NCI-H2196 treated with DMSO at 0.1 percent for 48 hours (cell line): ENCODE measurements around the gene BAAT.
A peak's percentile ranks its signal among the peaks of the same experiment; 100 is the strongest.
"Not testable (repeated sequence)": the region's sequence is repeated elsewhere in the genome, so short reads cannot be mapped to it uniquely, and the experiment has no call there.

ENCODE experiments used
- DNase-seq: peaks from one replicate; lab custom pipeline; 2025; ENCODE audit not compliant: unreplicated experiment; lab: John Stamatoyannopoulos, UW

Gene BAAT

DNA sequence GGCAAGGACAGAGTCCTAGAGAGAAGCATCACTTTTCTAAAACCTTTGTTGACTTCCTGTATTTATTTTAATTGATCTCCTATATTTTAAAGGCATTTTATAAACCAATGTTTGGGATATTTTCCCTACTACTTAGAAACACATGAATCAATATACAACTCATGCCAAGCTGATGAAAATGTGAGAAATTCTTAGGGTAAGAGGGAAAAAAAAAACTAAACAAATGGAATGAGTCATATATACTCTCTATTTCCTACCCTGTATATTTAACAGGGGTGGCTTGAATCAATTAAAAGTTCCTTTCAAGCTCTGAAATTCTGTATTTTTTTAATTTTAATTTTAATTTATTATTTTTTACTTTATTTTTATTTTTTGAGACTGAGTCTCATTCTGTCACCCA lies 19.6 kb downstream of the BAAT start:
- DNase-seq: no peak

GRCh38 chr9:101362450-101362849 lies 22.4 kb downstream of the BAAT start:
- DNase-seq: no peak

DNA sequence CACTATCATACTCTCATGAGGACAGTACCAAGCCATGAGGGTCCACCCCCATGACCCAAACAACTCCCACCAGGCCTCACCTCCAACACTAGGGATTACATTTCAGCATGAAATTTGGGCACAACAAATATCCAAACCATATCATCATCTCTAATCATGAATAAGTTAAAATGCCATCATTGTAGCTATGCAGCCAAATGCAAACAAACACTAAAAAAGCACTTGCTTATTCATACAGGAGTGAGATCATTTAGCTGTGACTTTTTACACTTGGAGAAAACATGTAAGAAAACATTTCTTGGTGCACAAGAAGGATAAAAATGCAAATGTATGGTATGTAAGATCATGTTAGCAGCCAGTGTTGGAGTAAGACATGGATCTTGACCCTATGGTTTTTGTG lies 24.2 kb downstream of the BAAT start:
- no peak for DNase-seq

DNA sequence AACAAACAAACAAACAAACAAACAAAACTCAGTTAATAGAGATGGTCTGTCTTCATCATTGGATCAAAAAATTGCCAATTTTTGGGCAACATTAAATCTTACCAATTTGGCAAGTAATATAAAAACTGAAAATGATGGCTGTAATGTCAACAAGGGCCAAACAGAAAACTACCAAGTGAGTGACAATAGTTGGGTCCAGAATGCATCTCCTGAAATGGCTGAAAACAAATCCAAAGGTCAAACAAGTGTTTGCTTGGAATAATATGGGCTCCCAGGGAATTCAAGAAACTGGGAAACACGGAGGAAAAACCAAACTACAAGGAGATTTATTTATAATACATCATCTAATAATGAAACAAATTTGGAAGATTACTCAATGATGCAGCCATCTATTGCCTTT lies 25.1 kb downstream of the BAAT start:
- no peak for DNase-seq

DNA sequence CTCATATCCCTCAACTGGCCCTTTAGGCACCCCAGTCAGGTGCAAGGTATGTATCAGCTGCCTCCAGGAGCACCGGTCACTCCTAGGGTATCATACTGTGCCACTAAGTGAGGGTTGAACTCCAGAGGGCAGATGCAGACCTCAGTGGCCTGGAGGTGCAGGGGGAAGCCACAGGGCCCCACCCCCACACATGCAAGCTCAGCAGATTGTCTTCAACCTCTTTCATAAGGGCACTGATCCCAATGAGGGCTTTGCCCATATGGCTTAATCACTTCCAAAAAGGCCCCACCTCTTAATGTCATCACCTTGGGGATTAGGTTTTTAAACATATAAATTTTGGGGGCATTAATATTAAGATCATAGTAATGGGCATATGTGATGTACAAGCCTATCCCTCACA lies 28.2 kb downstream of the BAAT start:
- no peak for DNase-seq

- DNase-seq: no peak
Observed at GRCh38 chr9:101354765-101355708, 29.8 kb downstream of the BAAT start.

- no peak for DNase-seq
Observed at GRCh38 chr9:101354143-101354764, 30.6 kb downstream of the BAAT start.

DNA sequence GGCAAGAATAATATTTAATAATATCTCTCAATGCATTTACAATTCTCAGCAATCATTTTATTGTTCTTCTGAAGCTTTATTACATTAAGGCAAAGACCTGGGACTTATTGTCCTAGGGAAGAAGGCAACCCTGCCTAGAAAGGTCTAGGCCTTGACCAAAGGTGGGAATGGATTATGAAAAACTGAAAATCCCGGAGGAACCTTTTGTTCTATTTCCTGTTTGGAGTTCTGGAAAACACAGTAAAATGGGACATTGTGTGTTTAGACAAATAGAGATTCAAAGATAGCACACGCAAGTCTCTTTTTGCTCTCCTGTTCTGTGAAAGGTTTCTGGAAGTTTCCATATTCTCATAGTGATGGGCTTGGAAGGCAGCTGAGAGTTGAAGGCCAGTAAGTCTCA lies 31.1 kb downstream of the BAAT start:
- no peak for DNase-seq

- DNase-seq: no peak
Observed at GRCh38 chr9:101352892-101353463, 31.8 kb downstream of the BAAT start.

GRCh38 chr9:101350285-101350684 lies 34.5 kb downstream of the BAAT start:
- DNase-seq: no peak

DNA sequence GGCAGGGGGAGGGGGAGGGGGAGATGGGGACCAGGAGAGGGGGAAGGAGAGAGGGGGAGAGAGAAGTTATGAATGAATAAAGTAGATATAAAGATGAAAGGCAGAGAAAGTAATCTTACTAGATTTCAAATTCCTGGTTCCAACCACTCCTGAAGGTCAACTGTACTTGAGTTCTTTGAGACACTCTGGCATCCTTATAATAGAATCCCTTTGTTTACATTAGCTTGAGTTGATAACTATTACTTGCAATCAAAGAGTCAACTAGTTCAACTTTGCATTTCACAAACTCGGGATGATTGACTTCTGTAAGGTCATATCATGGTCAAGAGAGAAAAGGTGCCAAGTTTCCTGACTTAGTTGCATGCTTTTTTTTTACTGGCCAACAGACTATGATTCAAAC lies 42.2 kb downstream of the BAAT start:
- DNase-seq: no peak

- DNase-seq: no peak
Observed at GRCh38 chr9:101341958-101342357, 42.8 kb downstream of the BAAT start.

- DNase-seq: no peak
Observed at GRCh38 chr9:101337237-101337636, 47.6 kb downstream of the BAAT start.

- DNase-seq: no peak
Observed at GRCh38 chr9:101336091-101336490, 48.7 kb downstream of the BAAT start.

- DNase-seq: no peak
Observed at GRCh38 chr9:101333926-101334702, 50.7 kb downstream of the BAAT start.

- DNase-seq: no peak
Observed at GRCh38 chr9:101333490-101333889, 51.3 kb downstream of the BAAT start.

- no peak for DNase-seq
Observed at GRCh38 chr9:101332362-101332761, 52.4 kb downstream of the BAAT start.

DNA sequence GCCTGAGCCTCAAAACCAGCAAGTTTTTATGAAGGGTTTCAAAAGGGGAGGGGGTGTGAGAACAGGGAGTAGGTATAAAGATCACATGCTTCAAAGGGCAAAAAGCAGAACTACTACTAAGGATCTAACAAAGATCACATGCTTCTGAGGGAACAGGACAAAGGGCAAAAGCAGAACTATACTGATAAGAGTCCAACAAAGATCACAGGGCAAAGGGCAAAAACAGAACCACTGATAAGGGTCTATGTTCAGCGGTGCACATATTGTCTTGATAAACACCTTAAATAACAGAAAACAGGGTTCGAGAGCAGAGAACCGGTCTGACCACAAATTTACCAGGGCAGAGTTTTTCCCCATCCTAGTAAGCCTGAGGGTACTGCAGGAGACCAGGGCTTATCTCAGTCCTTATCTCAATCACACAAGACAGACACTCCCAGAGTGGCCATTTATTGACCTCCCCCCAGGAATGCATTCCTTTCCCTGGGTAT lies 57.3 kb downstream of the BAAT start:
- DNase-seq: not testable (repeated sequence)

DNA sequence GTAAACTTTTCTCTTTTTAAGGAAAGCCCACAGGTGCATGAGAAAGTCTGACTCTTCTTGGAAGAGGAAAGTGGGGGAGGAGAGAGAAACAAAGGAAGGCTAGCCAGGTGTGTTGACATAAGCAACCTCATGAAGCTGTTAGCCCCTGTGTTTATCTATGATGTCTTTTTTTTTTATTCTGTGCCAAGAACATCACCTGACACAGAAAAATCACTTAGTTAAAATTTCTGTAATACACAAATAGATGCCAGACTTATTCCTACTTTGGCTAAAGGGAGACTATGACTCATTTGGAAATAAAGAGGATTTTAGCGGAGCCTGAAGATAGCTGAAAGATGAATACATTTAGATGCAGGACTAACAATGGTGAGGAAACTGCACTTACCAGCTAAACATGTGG lies 58.3 kb downstream of the BAAT start:
- peak; percentile 75 for DNase-seq

DNA sequence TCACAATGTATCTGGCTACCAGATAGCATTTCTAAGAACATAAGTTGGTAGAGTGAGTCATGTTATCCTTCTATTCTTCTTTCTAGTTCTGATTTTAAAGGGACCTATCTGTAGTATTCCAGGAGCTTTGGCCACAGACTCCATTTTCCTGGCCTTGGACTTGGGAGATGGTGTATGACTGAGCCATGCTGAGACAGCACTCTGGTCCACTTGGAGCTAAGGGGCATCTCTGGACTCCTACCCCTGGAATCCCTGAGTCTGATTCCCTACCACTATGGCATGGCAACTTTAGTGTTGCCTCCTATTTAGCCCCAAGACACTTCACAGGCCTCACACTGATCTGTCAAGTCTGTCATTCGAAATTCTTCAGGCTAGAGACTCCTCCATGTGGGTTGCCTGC lies 58.8 kb downstream of the BAAT start:
- no peak for DNase-seq

DNA sequence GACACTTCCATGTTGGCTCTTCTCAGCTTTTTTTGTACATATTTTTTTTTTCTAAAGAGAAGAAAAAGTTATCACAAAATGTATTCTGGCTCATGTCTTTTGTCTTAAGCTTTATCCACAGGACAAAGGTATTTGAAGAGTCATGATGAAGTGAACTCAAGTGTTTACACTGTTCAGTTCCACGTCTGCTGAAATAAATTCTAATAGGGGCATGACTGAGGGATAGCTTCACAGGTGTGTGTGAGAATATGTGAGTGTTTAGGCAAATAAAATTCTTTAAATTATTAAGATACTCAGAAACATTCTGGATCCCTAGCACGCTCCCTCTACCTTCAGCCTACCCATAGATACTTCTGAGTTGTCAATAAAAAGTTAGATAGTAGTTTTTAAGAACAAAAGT lies 59.8 kb downstream of the BAAT start:
- no peak for DNase-seq
